Smooth muscle cell (in vitro differentiated cells): Measurements from ENCODE around the gene PLCD1. TPM values are rescaled to one million over a fixed set of nuclear protein-coding genes. Genes with fewer than 3 reads are reported as not detected.
A peak's percentile ranks its signal among the peaks of the same experiment; 100 is the strongest.

Source experiments
- DNase-seq: peaks from one replicate; lab custom pipeline; 2025; ENCODE audit not compliant: unreplicated experiment; lab: John Stamatoyannopoulos, UW
- H2AFZ ChIP-seq: fragments of 200-600 bp; sonication (generic); 2 replicates; pipeline ENCODE4 v1.6.0; 2016; ENCODE audit warnings: antibody characterized with exemption, low read depth, mild to moderate bottlenecking
- H3F3A ChIP-seq: fragments of 200-600 bp; sonication (generic); 2 replicates; pipeline ENCODE4 v1.6.0; 2017; ENCODE audit warnings: antibody characterized with exemption, low read depth
- H3K27ac ChIP-seq: fragments of 200-600 bp; sonication (generic); 2 replicates; pipeline ENCODE4 v1.5.1; 2016; ENCODE audit warnings: low read depth, mild to moderate bottlenecking
- H3K27me3 ChIP-seq: fragments of 200-600 bp; sonication (generic); 2 replicates; pipeline ENCODE4 v1.6.1; 2016; ENCODE audit warnings: low read depth, mild to moderate bottlenecking
- H3K36me3 ChIP-seq: fragments of 200-600 bp; sonication (generic); 2 replicates; pipeline ENCODE4 v1.5.1; 2016; ENCODE audit warnings: low read depth
- H3K4me1 ChIP-seq: fragments of 200-600 bp; sonication (generic); 2 replicates; pipeline ENCODE4 v1.5.1; 2016; ENCODE audit warnings: low read depth
- H3K4me2 ChIP-seq: fragments of 200-600 bp; sonication (generic); 2 replicates; pipeline ENCODE4 v1.6.0; 2016; ENCODE audit warnings: mild to moderate bottlenecking
- H3K4me3 ChIP-seq: fragments of 200-600 bp; sonication (generic); 2 replicates; pipeline ENCODE4 v1.5.1; 2016; ENCODE audit warnings: mild to moderate bottlenecking
- H3K79me2 ChIP-seq: fragments of 200-600 bp; sonication (generic); 2 replicates; pipeline ENCODE4 v1.6.0; 2016; ENCODE audit warnings: low read depth, mild to moderate bottlenecking
- H3K9ac ChIP-seq: fragments of 200-600 bp; sonication (generic); 2 replicates; pipeline ENCODE4 v1.6.0; 2016; ENCODE audit warnings: low read depth
- H3K9me3 ChIP-seq: fragments of 200-600 bp; sonication (generic); replicated peaks from 2 replicates; pipeline ENCODE4 v1.5.1; 2016; ENCODE audit warnings: low read depth
- H4K20me1 ChIP-seq: fragments of 200-600 bp; sonication (generic); 2 replicates; pipeline ENCODE4 v1.6.0; 2016; ENCODE audit warnings: low read depth
- WGBS: methylation state at CpG from one replicate; pipeline ENCODE4 v1.1.7; 2016; ENCODE audit warnings: low lambda C conversion rate; 5-methylcytosine and 5-hydroxymethylcytosine counted together
- polyA plus RNA-seq: library from polyadenylated mRNA; unstranded; fragments of >200 nt; fragmentation: Nextera tagmentation; extraction: Ambion mirVana; gene quantifications from 2 replicates; pipeline ENCODE4 v1.2.1, GENCODE V29; 2016
- total RNA-seq: library from RNA; depleted of rRNA; stranded (reverse); fragments of >200 nt; gene quantifications from 2 replicates; pipeline ENCODE4 v1.2.3, GENCODE V29; 2014
- TF ChIP-seq, protein P1 (sequence below): fragments of 200-600 bp; sonication (generic); IDR thresholded peaks from 2 replicates; pipeline ENCODE4 v1.5.1; 2017; ENCODE audit warnings: borderline replicate concordance, mild to moderate bottlenecking, antibody characterized with exemption; ENCODE audit not compliant: insufficient read depth, poor library complexity, severe bottlenecking

Gene PLCD1
- total and polyA plus RNA-seq, 2 experiments from 2014 or later: 21.3 to 33.3 TPM

DNA sequence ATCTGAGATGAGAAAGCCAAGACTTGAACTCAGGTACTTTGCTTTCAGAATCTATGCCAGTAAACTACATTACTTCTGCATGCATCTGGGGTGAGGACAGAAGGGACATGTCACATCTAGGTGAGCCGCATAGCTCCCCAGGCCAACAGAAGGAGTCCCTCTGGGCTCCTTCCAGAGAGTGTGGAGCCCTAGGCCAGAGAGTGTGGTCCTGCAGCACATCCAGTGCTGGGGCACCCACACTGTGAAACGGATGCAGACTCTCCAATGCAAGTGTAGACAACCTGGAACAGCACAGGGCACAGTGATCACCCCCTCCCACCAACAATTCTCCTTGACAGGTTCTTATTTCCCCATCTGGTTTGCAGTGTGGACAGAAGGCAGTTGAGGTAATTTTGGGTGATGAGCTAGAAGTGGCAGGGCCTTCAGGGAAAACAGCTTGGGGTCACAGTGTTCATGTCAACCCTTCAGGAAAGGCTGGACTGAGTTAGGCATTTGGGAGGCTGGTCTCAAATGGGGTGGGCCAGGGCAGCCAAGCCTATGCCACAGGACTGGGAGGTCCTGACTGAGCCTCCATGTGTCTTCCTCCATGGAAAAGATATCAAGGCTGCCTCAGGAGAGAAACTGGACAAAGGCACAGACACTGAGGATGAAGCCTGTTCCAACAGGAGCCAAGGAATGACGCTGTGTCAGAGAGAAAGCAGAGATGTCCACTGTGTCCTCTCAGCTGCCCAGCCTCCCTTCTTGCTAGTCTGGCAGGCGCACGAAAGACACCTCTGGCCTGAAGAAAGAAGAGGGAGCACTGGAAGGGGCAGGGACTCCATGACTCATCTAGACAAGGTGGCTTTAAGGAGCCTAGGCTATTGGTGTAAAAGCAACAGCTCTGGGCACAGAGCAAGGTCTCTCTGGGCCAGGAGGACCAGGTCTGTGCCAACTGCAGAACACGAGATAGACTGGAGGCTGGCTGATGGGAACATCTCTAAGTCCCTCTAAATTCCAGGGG is 1.7 kb downstream of the PLCD1 start:
- 90% methylated on average over 6 of the region's 6 CpGs for WGBS
- no peak overlapping the region for H3K27ac ChIP-seq

DNA sequence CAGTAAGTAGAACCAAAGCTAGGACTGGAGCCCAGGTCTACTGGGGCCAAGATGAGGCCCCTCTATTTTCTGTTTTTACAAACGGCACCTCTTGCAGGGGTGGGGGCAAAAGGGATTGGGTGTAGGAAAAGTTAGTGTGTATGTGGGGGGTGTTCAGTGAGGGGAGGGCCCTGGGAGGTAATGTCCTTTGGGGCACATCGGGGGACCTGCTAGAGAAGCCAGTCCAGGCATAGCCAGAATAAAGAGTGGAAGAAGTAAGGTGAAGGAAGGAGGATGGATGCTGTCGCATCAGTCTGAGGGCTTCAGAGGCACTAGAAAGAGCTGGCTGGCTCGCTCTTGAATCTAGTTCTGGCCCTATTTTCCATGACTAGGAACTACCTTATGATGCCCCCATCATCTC is 2.6 kb downstream of the PLCD1 start:
- H2AFZ ChIP-seq: no peak overlapping the region
- no peak overlapping the region for H3K27ac ChIP-seq
- H3K27me3 ChIP-seq: no peaks in the 10 kb centered on the region
- H3F3A ChIP-seq: peaks cover 11% of the 10 kb centered on the region
- 84% methylated on average over 4 of the region's 4 CpGs for WGBS
- no peaks in the 10 kb centered on the region for H3K79me2 ChIP-seq
- H3K4me1 ChIP-seq: peaks cover 6% of the 10 kb centered on the region
- no peaks in the 10 kb centered on the region for H3K9me3 ChIP-seq
- H3K36me3 ChIP-seq: no peaks in the 10 kb centered on the region
- peaks cover 35% of the 10 kb centered on the region for H4K20me1 ChIP-seq
- no peak overlapping the region for H3K4me3 ChIP-seq
- TF ChIP-seq, protein P1, sequence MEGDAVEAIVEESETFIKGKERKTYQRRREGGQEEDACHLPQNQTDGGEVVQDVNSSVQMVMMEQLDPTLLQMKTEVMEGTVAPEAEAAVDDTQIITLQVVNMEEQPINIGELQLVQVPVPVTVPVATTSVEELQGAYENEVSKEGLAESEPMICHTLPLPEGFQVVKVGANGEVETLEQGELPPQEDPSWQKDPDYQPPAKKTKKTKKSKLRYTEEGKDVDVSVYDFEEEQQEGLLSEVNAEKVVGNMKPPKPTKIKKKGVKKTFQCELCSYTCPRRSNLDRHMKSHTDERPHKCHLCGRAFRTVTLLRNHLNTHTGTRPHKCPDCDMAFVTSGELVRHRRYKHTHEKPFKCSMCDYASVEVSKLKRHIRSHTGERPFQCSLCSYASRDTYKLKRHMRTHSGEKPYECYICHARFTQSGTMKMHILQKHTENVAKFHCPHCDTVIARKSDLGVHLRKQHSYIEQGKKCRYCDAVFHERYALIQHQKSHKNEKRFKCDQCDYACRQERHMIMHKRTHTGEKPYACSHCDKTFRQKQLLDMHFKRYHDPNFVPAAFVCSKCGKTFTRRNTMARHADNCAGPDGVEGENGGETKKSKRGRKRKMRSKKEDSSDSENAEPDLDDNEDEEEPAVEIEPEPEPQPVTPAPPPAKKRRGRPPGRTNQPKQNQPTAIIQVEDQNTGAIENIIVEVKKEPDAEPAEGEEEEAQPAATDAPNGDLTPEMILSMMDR: no peak
- no peak overlapping the region for H3K4me2 ChIP-seq
- H3K9ac ChIP-seq: no peak overlapping the region
- DNase-seq: no peak

More for the DNA sequence above, 1.7 kb downstream of the PLCD1 start:
- no peak for DNase-seq
- Histone ChIP-seq H3K27me3 (no peaks in the 10 kb centered on the region), H3K4me1 (peaks cover 6% of the 10 kb centered on the region), H3F3A (peaks cover 11% of the 10 kb centered on the region), H3K9me3 (no peaks in the 10 kb centered on the region), H3K4me2 (peak overlapping the region; percentile 92), H3K9ac (no peak overlapping the region), H4K20me1 (peaks cover 27% of the 10 kb centered on the region), H3K79me2 (no peaks in the 10 kb centered on the region), H3K4me3 (peak overlapping the region; percentile 75), H3K36me3 (no peaks in the 10 kb centered on the region), H2AFZ (no peak overlapping the region)
- TF ChIP-seq, protein P1: no peak

DNA sequence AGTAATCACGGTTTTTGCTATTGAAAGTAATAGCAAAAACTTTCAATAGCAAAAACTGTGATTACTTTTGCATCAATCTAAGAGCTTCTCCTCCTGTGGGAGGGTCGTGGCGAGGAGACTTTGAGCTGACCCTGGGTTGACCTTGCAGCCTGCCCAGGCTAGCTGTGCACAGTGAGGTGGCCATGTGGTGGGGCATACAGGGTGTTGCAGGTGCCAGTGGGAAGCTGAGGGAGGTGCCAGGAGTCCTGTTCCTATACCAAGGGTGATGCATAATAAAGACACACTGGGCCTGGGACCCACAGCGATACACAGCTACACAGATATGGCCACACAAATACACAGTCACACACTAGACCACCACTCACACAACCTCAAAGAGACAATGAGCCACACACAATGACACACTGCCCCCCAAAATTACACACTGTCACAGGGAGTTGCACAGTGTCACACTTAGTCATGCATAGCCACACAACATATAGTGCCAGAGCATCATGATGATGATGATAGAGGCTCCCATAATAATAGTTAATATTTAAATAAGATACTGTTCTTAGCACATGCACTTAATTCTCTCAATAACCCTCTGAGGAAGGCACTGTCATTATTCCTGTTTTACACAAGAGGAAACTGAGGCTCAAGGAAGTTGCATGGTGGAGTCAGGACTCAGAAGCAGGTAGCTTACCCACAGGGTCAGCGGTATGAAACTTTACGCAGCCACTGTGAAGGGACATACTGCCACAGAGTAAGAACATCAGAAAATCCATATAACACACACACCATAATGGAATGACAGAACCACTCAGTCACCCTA is 6.3 kb downstream of the PLCD1 start:
- TF ChIP-seq, protein P1: no peak
- peak overlapping the region; percentile 86 for H3K4me2 ChIP-seq
- H3K4me3 ChIP-seq: peak overlapping the region; percentile 61
- H3K9ac ChIP-seq: no peak overlapping the region
- H2AFZ ChIP-seq: no peak overlapping the region
- no peaks in the 10 kb centered on the region for H3K36me3 ChIP-seq
- H3K9me3 ChIP-seq: no peaks in the 10 kb centered on the region
- no peak for DNase-seq
- no peak overlapping the region for H3K27ac ChIP-seq
- H3K4me1 ChIP-seq: peaks cover 4% of the 10 kb centered on the region
- WGBS: 95% methylated on average over 6 of the region's 6 CpGs
- no peaks in the 10 kb centered on the region for H3K79me2 ChIP-seq
- no peaks in the 10 kb centered on the region for H3K27me3 ChIP-seq
- peaks cover 11% of the 10 kb centered on the region for H3F3A ChIP-seq
- H4K20me1 ChIP-seq: peaks cover 47% of the 10 kb centered on the region
